Loucy (cell line): ENCODE data around the gene APIP.
"Not testable (repeated sequence)": the region's sequence is repeated elsewhere in the genome, so short reads cannot be mapped to it uniquely, and the experiment has no call there.

Experiments used
- H2AFZ ChIP-seq: fragments of 200-600 bp; sonication (generic); 2 replicates; pipeline ENCODE4 v1.6.0; 2016; ENCODE audit warnings: antibody characterized with exemption, mild to moderate bottlenecking, low read length, moderate library complexity
- H3F3A ChIP-seq: fragments of 200-600 bp; 2 replicates; pipeline ENCODE4 v1.6.0; 2016; ENCODE audit warnings: antibody characterized with exemption, low read depth, mild to moderate bottlenecking
- H3K27me3 ChIP-seq: fragments of 200-600 bp; sonication (generic); 2 replicates; pipeline ENCODE4 v1.6.1; 2014; ENCODE audit warnings: low read length, mild to moderate bottlenecking; ENCODE audit not compliant: insufficient read depth, poor library complexity, severe bottlenecking
- H3K36me3 ChIP-seq: fragments of 200-600 bp; sonication (generic); 2 replicates; pipeline ENCODE4 v1.6.1; 2016; ENCODE audit warnings: low read length; ENCODE audit not compliant: insufficient read depth
- H3K4me1 ChIP-seq: fragments of 200-600 bp; sonication (generic); 2 replicates; pipeline ENCODE4 v1.5.1; 2014; ENCODE audit warnings: low read length, mild to moderate bottlenecking; ENCODE audit not compliant: insufficient read depth, poor library complexity, severe bottlenecking
- H3K4me2 ChIP-seq: fragments of 200-600 bp; sonication (generic); 2 replicates; pipeline ENCODE4 v1.6.0; 2014; ENCODE audit warnings: antibody characterized with exemption, low read length, low read depth, mild to moderate bottlenecking; ENCODE audit not compliant: poor library complexity, severe bottlenecking
- H3K4me3 ChIP-seq: fragments of 200-600 bp; sonication (generic); 2 replicates; pipeline ENCODE4 v1.5.1; 2014; ENCODE audit warnings: low read length, mild to moderate bottlenecking, mixed read lengths; ENCODE audit not compliant: poor library complexity, severe bottlenecking
- H3K79me2 ChIP-seq: fragments of 200-600 bp; sonication (generic); 2 replicates; pipeline ENCODE4 v1.6.1; 2014; ENCODE audit warnings: low read length; ENCODE audit not compliant: insufficient read depth
- H3K9ac ChIP-seq: fragments of 200-600 bp; sonication (generic); 2 replicates; pipeline ENCODE4 v1.6.0; 2014; ENCODE audit warnings: mild to moderate bottlenecking, low read depth, low read length, moderate library complexity; ENCODE audit not compliant: poor library complexity, severe bottlenecking
- H3K9me2 ChIP-seq: fragments of 200-600 bp; sonication (generic); replicated peaks from 2 replicates; pipeline ENCODE4 v1.6.1; 2016; ENCODE audit warnings: low read depth, low read length, mixed read lengths
- H3K9me3 ChIP-seq: fragments of 200-600 bp; sonication (generic); 2 replicates; pipeline ENCODE4 v1.6.1; 2014; ENCODE audit warnings: mild to moderate bottlenecking, antibody characterized with exemption, low read length, low read depth; ENCODE audit not compliant: insufficient read depth
- H4K20me1 ChIP-seq: fragments of 200-600 bp; sonication (generic); 2 replicates; pipeline ENCODE4 v1.6.0; 2014; ENCODE audit warnings: antibody characterized with exemption, low read length, mild to moderate bottlenecking; ENCODE audit not compliant: insufficient read depth, poor library complexity, severe bottlenecking
- CTCF ChIP-seq: fragments of 200-600 bp; sonication (generic); conservative IDR thresholded peaks from 2 replicates; pipeline ENCODE4 v1.5.1; 2014; ENCODE audit warnings: mild to moderate bottlenecking, antibody characterized with exemption, low read length
- EZH2phosphoT487 ChIP-seq: fragments of 200-600 bp; IDR thresholded peaks from 2 replicates; pipeline ENCODE4 v1.6.1; 2018; ENCODE audit warnings: antibody characterized with exemption, mild to moderate bottlenecking, moderate library complexity, borderline replicate concordance

The APIP gene

GRCh38 chr11:34916843-34917770, 928 bp upstream of the APIP start:
- Histone ChIP-seq H3K9ac (peak overlapping the region; percentile 88), H3K4me2 (peak overlapping the region; percentile 66), H3K79me2 (peaks cover 74% of the 10 kb centered on the region), H3K36me3 (no peaks in the 10 kb centered on the region), H4K20me1 (peaks cover 5% of the 10 kb centered on the region), H3K27me3 (no peaks in the 10 kb centered on the region), H3K9me2 (no peaks in the 10 kb centered on the region), H3K4me3 (peak overlapping the region; percentile 94), H3K4me1 (peaks cover 56% of the 10 kb centered on the region), H2AFZ (peak overlapping the region; percentile 92), H3K9me3 (no peaks in the 10 kb centered on the region), H3F3A (no peaks in the 10 kb centered on the region)
- TF ChIP-seq CTCF (no peak), EZH2phosphoT487 (no peak)

- Histone ChIP-seq H2AFZ (peak overlapping the region; percentile 87), H3K79me2 (peaks cover 70% of the 10 kb centered on the region), H3F3A (no peaks in the 10 kb centered on the region), H3K36me3 (no peaks in the 10 kb centered on the region), H3K4me3 (peak overlapping the region; percentile 94), H3K9ac (peak overlapping the region; percentile 88), H3K4me2 (peak overlapping the region; percentile 94), H3K9me2 (no peaks in the 10 kb centered on the region), H3K4me1 (peaks cover 56% of the 10 kb centered on the region), H3K9me3 (no peaks in the 10 kb centered on the region), H3K27me3 (no peaks in the 10 kb centered on the region), H4K20me1 (peaks cover 5% of the 10 kb centered on the region)
- no peak for TF ChIP-seq EZH2phosphoT487
- TF ChIP-seq CTCF, result no peak
These were observed 804 bp downstream of the APIP start for GRCh38 chr11:34915136-34916014.

GRCh38 chr11:34913556-34913955, 2.6 kb downstream of the APIP start:
- H2AFZ ChIP-seq, H4K20me1 ChIP-seq, H3K9me3 ChIP-seq, H3K36me3 ChIP-seq, H3K4me2 ChIP-seq, H3K4me3 ChIP-seq, H3K9ac ChIP-seq, H3K9me2 ChIP-seq, H3K27me3 ChIP-seq, H3F3A ChIP-seq: not testable (repeated sequence)
- Histone ChIP-seq H3K79me2 (peaks cover 74% of the 10 kb centered on the region), H3K4me1 (peaks cover 60% of the 10 kb centered on the region)
